Activated CD4-positive, alpha-beta memory T cell treated with anti-CD3 and anti-CD28 coated beads, Interleukin-2, amount 10 ng/mL, durations not matched to agents 7 days and 5 days (primary cell): ENCODE results near the gene CAGE1. TPM values are rescaled to one million over a fixed set of nuclear protein-coding genes. Genes with fewer than 3 reads are reported as not detected.
"Not testable (repeated sequence)": the region's sequence is repeated elsewhere in the genome, so short reads cannot be mapped to it uniquely, and the experiment has no call there.

Experiments
- CTCF ChIA-PET: fragments of 350-600 bp; sonication (Branson Sonifier 250); formaldehyde crosslinking; loops from one replicate; lab custom pipeline; 2021; ENCODE audit warnings: antibody characterized with exemption, inconsistent platforms; lab: Charles Lee
- POLR2A ChIA-PET: fragments of 350-600 bp; sonication (Branson Sonifier 250); formaldehyde crosslinking; loops from one replicate; lab custom pipeline; 2021; ENCODE audit warnings: antibody characterized with exemption; lab: Charles Lee
- DNase-seq: peaks from one replicate; pipeline ENCODE4 v3.0.0-alpha.2; 2020
- H3K27ac Mint-ChIP-seq: one replicate; pipeline ENCODE4 v1.8.0; 2021; ENCODE audit warnings: mild to moderate bottlenecking, mixed read lengths
- H3K27me3 Mint-ChIP-seq: one replicate; pipeline ENCODE4 v1.8.0; 2021; ENCODE audit warnings: mixed read lengths
- H3K36me3 Mint-ChIP-seq: one replicate; pipeline ENCODE4 v1.8.0; 2021; ENCODE audit warnings: low read depth, mixed read lengths
- H3K4me1 Mint-ChIP-seq: one replicate; pipeline ENCODE4 v1.8.0; 2021; ENCODE audit warnings: mixed read lengths
- H3K4me3 Mint-ChIP-seq: one replicate; pipeline ENCODE4 v1.8.0; 2021; ENCODE audit warnings: mild to moderate bottlenecking, mixed read lengths
- H3K9me3 Mint-ChIP-seq: one replicate; pipeline ENCODE4 v1.8.0; 2021; ENCODE audit warnings: mixed read lengths
- total RNA-seq, 2 experiments: library from RNA; stranded (reverse); gene quantifications; one replicate each; pipeline ENCODE4 v1.2.3, GENCODE V29; 2021

CAGE1 gene
- total RNA-seq, 2 experiments from 2014 or later = 0.08 TPM; not detected in 1

DNA sequence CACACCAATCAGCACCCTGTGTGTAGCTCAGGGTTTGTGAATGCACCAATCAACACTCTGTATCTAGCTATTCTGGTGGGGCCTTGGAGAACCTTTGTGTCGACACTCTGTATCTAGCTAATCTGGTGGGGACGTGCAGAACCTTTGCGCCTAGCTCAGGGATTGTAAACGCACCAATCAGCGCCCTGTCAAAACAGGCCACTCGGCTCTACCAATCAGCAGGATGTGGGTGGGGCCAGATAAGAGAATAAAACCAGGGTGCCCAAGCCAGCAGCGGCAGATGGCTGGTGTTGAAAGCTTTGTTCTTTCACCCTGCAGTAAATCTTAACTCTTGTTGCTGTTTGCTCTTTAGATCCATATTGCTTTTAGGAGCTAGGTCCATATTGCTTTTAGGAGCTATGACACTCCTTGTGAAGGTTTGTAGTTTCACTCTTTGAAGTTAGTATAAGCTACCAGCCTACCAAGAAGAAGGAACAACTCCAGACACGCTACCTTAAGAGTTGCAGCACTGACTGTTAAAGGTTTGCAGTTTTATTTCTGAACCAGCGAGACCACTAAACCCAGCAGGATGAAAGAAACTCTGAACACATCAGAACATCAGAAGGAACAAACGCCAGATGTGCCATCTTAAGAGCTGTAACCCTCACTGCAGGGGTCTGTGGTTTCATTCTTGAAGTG is 44.6 kb downstream of the CAGE1 start:
- DNase-seq, H3K36me3 Mint-ChIP-seq, H3K4me1 Mint-ChIP-seq, H3K9me3 Mint-ChIP-seq, POLR2A ChIA-PET, H3K27ac Mint-ChIP-seq, CTCF ChIA-PET, H3K4me3 Mint-ChIP-seq: not testable (repeated sequence)
- H3K27me3 Mint-ChIP-seq = peaks cover 11% of the 10 kb centered on the region

DNA sequence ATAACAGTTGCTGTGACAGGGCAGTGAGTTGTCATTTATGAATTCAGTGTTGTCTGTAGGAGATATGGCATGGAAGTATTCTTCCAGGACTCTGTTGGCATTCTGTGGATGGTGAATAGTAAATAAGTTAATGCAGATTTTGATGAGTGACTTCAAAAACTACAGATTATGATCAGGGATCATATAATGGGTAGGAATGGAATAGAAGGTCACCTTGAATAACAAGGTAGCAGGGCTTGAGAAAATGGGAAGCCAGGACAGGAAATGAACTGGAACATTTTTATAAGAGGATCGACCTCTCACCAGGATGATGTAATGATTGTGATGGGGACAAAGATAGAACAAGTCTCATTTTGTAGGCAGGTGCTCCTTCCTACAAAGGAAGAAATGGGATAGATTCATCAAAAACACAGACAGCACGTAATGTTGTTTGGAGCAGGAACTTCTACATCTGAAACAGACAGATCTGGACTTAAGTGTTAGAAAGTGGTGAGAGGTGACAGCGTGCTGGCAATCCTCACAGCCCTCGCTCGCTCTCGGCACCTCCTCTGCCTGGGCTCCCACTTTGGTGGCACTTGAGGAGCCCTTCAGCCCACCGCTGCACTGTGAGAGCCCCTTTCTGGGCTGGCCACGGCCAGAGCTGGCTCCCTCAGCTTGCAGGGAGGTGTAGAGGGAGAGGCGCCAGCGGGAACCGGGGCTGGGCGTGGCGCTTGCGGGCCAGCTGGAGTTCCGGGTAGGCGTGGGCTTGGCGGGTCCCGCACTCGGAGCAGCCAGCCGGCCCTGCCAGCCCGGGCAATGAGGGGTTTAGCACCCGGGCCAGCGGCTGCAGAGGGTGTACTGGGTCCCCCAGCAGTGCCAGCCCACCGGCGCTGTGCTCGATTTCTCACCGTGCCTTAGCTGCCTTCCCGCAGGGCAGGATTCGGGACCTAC is 45.7 kb downstream of the CAGE1 start:
- Mint-ChIP-seq H3K27me3 (peaks cover 11% of the 10 kb centered on the region), H3K36me3 (no peaks in the 10 kb centered on the region), H3K4me3 (no peak overlapping the region), H3K4me1 (peaks cover 3% of the 10 kb centered on the region), H3K9me3 (no peaks in the 10 kb centered on the region), H3K27ac (no peak overlapping the region)
- POLR2A ChIA-PET = no interaction called here
- CTCF ChIA-PET = no interaction called here
- DNase-seq = no peak

DNA sequence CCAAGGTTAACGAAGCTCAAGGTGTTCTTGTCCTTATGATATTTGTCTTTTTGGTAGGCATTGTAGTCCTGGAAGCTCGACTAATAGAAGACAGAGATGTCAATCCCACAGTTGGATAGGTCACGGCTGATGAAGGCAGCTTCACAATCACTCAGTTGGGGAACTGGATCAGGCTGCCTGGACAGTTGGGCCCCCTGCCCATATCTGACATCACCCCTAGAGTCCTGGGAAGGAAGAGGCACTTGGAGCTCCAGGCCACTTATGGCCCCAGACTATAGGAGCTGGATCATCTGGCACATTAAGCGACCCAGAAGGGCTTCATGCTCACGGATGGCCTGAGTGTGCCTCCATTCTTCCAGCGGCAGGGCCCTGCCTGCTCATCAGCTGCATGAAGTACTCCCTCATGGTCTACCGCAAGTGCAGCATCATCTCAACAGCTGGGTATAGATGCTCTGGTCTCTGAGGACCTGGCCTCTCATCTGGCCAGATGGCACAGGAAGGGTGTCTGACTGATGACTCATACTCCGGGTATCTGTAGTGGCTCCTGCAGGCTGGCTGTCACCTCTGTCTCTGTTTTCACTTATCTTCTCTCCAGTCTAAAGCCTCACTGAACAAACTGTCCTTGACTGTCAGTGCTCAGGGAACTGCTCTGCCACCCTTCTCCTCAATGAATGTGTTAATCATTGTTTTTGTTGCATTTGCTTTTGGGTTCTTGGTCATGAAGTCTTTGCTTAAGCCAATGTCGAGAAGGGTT is 47.4 kb downstream of the CAGE1 start:
- peaks cover 11% of the 10 kb centered on the region for H3K27me3 Mint-ChIP-seq
- no peaks in the 10 kb centered on the region for H3K9me3 Mint-ChIP-seq
- no peaks in the 10 kb centered on the region for H3K36me3 Mint-ChIP-seq
- no peak for DNase-seq
- peaks cover 3% of the 10 kb centered on the region for H3K4me1 Mint-ChIP-seq
- ChIA-PET CTCF (no interaction called here), POLR2A (no interaction called here)
- no peak overlapping the region for H3K27ac Mint-ChIP-seq
- no peak overlapping the region for H3K4me3 Mint-ChIP-seq

DNA sequence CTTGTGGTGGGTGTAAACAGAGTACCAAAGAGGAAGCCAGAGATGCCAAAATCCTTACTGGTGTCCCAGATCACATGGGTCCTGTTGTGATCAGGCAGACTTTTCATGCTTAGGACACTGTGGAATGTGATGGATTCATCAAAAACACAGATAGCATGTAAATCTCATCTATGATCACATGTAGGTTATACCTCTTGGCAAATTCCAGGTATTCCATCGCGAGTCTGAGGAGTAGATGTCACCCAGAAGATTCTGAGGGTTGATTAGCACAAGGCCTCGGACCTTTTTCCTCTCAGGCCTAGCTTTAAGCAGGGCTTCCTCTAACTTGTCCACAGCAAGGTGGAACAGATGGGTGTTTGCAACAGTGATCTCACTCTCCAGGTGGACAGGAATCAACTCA is 48.3 kb downstream of the CAGE1 start:
- Mint-ChIP-seq H3K4me1 (peaks cover 3% of the 10 kb centered on the region), H3K27ac (no peak overlapping the region), H3K9me3 (no peaks in the 10 kb centered on the region), H3K4me3 (no peak overlapping the region), H3K27me3 (peaks cover 16% of the 10 kb centered on the region), H3K36me3 (no peaks in the 10 kb centered on the region)
- ChIA-PET POLR2A (no interaction called here), CTCF (no interaction called here)
- no peak for DNase-seq

DNA sequence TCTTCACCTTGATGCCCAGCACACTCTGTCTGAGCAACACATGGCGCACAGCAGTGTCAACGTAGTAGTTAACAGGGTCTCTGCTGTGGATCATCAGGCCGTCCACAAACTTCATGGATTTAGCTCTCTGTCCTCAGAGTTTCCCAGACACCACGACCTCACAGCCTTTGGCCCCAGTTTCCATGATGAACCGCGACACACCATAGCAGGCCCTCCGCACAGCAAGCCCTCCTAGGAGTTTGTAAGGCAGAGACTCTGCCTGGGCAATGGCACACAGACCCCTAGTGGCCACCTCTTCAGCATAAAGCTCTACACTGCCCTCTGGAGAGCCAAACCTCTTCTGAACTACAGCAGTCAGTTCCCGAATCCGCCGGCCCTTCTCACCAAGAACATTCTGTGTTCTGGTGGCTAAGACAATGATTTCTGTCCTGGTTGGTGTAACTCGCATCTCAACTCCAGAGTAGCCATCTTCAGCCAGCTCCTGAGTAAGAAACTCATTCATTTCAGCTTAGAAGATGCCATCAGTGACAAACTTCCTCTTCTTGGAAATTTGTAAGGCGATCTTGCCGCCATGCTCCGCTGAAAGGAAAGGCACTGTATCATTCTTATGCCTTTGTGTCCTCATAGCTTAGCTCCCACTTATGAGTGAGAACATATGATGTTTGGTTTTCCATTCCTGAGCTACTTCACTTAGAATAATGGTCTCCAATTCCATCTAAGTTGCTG is 50.4 kb downstream of the CAGE1 start:
- DNase-seq, H3K9me3 Mint-ChIP-seq, H3K4me1 Mint-ChIP-seq, POLR2A ChIA-PET, H3K4me3 Mint-ChIP-seq, H3K36me3 Mint-ChIP-seq, H3K27ac Mint-ChIP-seq: not testable (repeated sequence)
- H3K27me3 Mint-ChIP-seq = peaks cover 16% of the 10 kb centered on the region
- CTCF ChIA-PET = interaction anchor here (0.6 to 0.7 kb wide), 2 partner anchors 29 to 334 kb away, joined by 3 to 5 read pairs; no protein-coding TSS in a partner anchor

DNA sequence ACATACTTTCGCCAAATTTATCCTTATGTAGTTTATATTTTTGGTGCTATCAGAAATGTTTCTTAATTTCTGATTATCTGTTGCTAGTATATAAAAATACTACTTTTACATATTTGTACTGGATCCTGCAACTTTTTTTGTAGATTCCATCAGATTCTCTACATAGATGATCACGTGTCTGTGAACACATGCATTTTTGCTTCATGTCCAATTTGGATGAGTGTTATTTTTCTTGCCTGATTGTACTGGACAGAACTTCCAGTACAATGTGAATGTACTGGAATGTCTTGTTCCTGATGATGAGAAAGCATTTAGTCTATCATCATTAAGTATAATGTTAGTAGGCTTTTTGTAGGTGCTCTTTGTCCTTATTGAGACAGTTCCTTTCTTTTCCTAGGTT is 51.5 kb downstream of the CAGE1 start:
- no peaks in the 10 kb centered on the region for H3K9me3 Mint-ChIP-seq
- no peak overlapping the region for H3K27ac Mint-ChIP-seq
- H3K4me3 Mint-ChIP-seq = no peak overlapping the region
- no peaks in the 10 kb centered on the region for H3K36me3 Mint-ChIP-seq
- no peak for DNase-seq
- H3K4me1 Mint-ChIP-seq = peaks cover 3% of the 10 kb centered on the region
- ChIA-PET POLR2A (no interaction called here), CTCF (no interaction called here)
- H3K27me3 Mint-ChIP-seq = peaks cover 16% of the 10 kb centered on the region

DNA sequence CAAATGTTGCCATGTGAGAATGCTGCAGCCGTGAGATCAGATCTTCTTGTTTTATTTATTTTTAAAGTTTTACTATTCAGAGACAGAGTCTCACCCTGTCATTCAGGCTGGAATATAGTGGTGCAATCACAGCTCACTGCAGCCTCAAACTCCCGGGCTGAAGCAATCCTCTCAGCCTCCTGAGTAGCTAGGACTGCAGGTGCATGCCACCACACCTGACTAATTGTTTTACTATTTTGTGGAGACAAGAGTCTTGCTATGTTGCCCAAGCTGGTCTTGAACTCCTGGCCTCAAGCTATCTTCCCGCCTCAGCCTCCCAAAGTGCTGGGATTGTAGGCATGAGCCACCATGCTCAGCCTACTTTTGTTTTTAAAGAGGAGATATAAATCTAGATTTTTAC is 54.0 kb downstream of the CAGE1 start:
- Mint-ChIP-seq H3K36me3 (no peaks in the 10 kb centered on the region), H3K4me3 (no peak overlapping the region), H3K27ac (no peak overlapping the region), H3K9me3 (no peaks in the 10 kb centered on the region), H3K27me3 (peaks cover 16% of the 10 kb centered on the region), H3K4me1 (no peaks in the 10 kb centered on the region)
- CTCF ChIA-PET = no interaction called here
- DNase-seq = no peak
- POLR2A ChIA-PET = no interaction called here

DNA sequence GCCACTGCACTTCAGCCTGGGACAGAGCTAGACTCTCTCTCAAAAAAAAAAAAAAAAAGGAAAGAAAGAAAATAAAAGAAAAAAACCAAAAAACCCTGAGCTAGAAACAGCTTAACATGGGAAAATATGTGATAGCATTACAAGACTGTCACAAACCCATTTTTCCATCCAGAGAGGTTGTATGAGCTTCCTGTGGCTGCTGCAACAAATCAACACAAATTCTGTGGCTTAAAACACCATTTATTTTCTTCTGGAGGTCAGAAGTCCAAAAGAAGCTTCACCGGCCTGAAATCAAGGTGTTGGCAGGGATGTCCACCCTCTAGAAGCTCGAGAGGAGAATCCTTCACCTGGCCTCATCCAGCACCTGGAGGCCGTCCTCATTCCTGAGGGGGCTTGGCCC is 54.9 kb downstream of the CAGE1 start:
- H3K27me3 Mint-ChIP-seq = peaks cover 12% of the 10 kb centered on the region
- ChIA-PET CTCF (no interaction called here), POLR2A (no interaction called here)

DNA sequence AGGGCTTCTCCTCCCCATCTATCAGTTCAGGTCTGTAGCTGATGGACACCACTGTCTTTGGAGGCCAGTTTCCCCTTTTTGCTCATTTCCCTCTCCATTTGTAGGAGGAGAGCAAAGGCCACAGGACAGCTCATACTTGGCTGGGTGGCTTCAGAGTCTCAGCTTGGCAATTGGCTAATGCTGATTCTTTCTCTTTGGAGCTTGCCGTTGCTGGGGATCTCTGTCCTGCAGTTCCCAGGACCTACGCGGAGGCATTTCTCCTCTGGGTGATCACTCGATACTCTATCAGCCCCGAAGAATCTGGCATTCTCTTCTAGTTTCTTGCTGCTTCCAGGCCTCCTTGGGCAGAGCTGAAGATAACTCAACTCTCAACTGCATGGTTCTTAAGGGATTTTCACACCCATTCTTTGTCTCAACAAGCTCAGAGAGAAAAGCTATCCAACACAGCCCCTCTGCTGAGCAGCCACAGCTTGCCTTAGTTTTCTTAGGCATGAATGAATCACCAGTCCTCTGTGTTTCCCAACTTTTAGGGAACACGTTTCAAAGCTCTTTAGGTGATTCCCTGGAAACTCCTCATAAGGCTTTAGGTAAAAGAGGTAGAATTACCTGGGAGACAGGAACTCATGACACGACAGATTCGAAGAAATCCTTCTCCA is 57.3 kb downstream of the CAGE1 start:
- ChIA-PET CTCF (interaction anchor here (1.1 kb wide), 1 partner anchor 29 kb away, joined by 3 read pairs; no protein-coding TSS in a partner anchor), POLR2A (no interaction called here)
- Mint-ChIP-seq H3K4me3 (no peak overlapping the region), H3K4me1 (no peaks in the 10 kb centered on the region), H3K27ac (no peak overlapping the region), H3K36me3 (no peaks in the 10 kb centered on the region), H3K27me3 (peaks cover 5% of the 10 kb centered on the region), H3K9me3 (no peaks in the 10 kb centered on the region)
- DNase-seq = no peak

More for the DNA sequence above, 54.9 kb downstream of the CAGE1 start:
- Mint-ChIP-seq H3K36me3 (no peaks in the 10 kb centered on the region), H3K4me1 (no peaks in the 10 kb centered on the region), H3K27ac (no peak overlapping the region), H3K9me3 (no peaks in the 10 kb centered on the region), H3K4me3 (no peak overlapping the region)
- no peak for DNase-seq

DNA sequence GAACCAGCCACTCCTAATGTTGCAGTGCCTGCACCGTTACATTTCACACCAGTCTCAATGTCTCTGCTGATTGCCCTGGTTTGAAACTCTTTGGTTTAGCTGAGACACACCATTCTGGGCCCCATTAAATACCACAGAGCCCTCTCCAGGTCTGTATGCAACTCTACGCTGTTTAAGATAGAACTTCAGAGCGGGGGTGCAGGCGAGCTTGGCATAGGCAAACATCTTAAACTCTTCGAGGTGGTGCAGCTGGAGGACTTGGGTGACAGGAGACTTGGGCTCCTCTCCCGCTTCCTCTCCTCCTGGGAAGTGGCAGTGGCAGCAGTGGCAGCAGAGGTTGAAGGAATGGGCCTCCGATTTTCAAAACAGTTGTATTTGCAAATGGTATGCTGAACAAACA is 58.1 kb downstream of the CAGE1 start:
- no peak for DNase-seq
- POLR2A ChIA-PET = no interaction called here
- H3K4me1 Mint-ChIP-seq = no peaks in the 10 kb centered on the region
- H3K27me3 Mint-ChIP-seq = peaks cover under 1% of the 10 kb centered on the region
- H3K36me3 Mint-ChIP-seq = no peaks in the 10 kb centered on the region
- no peak overlapping the region for H3K27ac Mint-ChIP-seq
- CTCF ChIA-PET = no interaction called here
- H3K9me3 Mint-ChIP-seq = no peaks in the 10 kb centered on the region
- no peak overlapping the region for H3K4me3 Mint-ChIP-seq

DNA sequence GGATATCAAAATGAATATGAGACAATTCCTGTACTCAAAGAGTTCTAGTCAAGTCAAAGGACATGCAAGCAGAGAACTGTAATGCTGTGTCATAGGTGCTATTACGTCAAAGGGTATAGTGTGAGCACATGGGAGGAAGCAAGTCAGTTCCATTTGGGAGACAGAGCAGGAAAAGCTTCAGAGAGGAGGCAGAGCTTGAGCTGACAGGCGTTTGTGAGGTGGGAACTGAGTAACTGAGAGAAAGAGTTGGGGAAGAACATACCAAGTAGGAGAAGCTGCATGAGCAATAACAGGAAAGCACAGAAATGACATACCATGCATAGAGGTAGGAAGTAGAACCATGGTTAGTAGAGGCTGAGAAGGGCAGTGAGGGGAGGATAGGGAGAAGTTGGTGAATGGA is 61.3 kb downstream of the CAGE1 start:
- no peaks in the 10 kb centered on the region for H3K36me3 Mint-ChIP-seq
- no peaks in the 10 kb centered on the region for H3K9me3 Mint-ChIP-seq
- H3K4me3 Mint-ChIP-seq = no peak overlapping the region
- H3K27ac Mint-ChIP-seq = no peak overlapping the region
- CTCF ChIA-PET = no interaction called here
- POLR2A ChIA-PET = no interaction called here
- DNase-seq = no peak
- peaks cover 12% of the 10 kb centered on the region for H3K27me3 Mint-ChIP-seq
- no peaks in the 10 kb centered on the region for H3K4me1 Mint-ChIP-seq

DNA sequence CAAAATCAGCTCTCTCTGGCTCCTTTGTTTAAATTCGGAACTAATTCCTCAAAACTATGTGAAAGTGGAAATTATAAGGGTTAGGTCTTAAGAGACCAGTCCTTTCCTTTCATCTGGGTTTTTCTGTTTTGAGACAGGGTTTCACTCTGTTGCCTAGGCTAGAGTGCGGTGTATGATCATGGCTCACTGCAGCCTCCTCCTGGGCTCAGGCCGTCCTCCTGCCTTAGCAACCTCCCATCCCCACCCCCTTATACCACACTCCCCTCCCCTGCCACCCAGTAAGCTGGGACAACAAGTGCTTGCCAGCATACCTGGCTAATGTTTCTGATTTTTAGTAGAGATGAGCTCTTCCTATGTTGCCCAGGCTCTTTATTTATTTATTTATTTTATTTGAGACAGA is 63.8 kb downstream of the CAGE1 start:
- Mint-ChIP-seq H3K27me3 (peaks cover 15% of the 10 kb centered on the region), H3K9me3 (no peaks in the 10 kb centered on the region), H3K27ac (no peak overlapping the region), H3K4me1 (no peaks in the 10 kb centered on the region), H3K36me3 (no peaks in the 10 kb centered on the region), H3K4me3 (no peak overlapping the region)
- DNase-seq = no peak
- POLR2A ChIA-PET = no interaction called here
- CTCF ChIA-PET = no interaction called here
